Measurements from ENCODE around the gene TMPO.

DNA sequence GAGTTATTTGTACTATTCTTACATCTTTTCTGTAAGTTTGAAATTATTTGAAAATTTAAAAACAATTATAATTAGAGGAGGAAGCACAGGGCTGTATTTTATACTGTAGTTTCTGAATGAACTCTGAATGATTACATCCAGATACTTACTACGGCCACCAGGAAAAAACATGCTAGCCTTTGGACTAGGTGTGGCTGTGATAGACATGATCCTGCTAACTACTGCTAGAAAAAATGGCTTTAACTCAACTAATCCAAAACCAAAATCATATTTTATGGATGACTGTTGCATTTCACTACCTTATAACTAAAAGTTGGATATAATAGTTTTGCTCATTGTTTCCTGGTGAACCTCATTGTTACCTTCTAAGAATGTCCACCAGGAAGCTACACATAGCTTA, 63.0 kb downstream of the TMPO start:
- no peak for TF ChIP-seq POLR2A (IDR thresholded peaks at IDR 0.05)
- TF ChIP-seq, protein P1, sequence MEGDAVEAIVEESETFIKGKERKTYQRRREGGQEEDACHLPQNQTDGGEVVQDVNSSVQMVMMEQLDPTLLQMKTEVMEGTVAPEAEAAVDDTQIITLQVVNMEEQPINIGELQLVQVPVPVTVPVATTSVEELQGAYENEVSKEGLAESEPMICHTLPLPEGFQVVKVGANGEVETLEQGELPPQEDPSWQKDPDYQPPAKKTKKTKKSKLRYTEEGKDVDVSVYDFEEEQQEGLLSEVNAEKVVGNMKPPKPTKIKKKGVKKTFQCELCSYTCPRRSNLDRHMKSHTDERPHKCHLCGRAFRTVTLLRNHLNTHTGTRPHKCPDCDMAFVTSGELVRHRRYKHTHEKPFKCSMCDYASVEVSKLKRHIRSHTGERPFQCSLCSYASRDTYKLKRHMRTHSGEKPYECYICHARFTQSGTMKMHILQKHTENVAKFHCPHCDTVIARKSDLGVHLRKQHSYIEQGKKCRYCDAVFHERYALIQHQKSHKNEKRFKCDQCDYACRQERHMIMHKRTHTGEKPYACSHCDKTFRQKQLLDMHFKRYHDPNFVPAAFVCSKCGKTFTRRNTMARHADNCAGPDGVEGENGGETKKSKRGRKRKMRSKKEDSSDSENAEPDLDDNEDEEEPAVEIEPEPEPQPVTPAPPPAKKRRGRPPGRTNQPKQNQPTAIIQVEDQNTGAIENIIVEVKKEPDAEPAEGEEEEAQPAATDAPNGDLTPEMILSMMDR (IDR thresholded peaks at IDR 0.05), result no peak

All from right lobe of liver (tissue), 4 donors.